Measurements from ENCODE around the gene INHA. TPM values are rescaled to one million over a fixed set of nuclear protein-coding genes. Genes with fewer than 3 reads are reported as not detected.

The INHA gene
- total RNA-seq, 1 experiment from 2014 or later, result 1.5 TPM

DNA sequence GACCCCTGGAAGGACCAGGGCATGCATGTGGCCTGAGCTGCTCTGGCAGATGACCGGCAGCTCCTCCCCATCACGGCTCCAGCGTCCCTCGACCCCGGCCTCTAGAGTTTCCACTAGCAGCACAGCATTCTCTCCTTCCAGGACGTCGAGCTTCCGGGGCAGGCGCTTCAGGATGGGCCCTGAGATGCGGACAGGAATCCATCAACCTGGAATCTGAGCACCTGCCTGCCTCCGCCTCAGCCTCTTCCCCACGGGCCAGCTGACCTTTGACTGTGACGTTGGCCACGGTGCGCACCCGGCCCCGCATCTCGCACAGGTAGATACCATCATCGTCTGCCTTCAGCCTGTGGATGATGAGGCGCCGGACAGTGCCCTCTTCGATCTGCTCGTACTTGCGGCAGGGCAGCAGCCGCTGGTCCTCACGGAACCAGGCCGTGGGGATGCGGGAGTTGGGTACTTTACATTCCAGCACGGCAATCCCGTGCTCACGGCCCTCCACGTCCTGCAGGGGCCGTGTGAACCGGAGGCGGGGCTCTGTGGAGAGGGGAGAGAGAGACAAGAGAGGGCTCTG, 4.2 kb upstream of the INHA start:
- POLR2A ChIA-PET (ENCODE audit: unreplicated experiment), result no interaction called here
- CTCF ChIA-PET, result no interaction called here

DNA sequence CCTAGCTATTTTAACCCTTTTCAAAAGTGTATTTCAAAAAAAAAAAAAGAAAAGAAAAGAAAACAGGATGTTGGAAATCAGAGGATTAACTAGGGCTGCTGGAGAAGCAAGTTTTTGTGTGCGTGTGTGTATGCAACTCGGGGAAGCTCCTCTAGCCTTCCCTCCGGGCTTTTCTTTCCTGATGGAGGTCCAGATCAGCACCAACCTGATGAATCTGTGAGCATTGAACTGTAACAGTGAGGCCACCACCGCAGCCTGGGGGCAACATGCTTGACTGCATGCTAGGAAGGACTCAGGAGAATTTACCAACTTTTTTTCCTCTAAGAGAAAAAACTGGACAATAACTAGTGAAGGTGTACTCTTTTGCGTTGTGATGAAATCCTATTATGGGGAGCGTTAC, 3.1 kb upstream of the INHA start:
- Histone ChIP-seq H3K4me2 (ENCODE audit: low read length) (peak overlapping the region; percentile 86; the same call in 1 of the 2 replicates), H3K9ac (ENCODE audit: low read length) (no peak overlapping the region), H3K4me1 (ENCODE audit: insufficient read depth, low read length) (peaks cover 24% of the 10 kb centered on the region), H3K27me3 (ENCODE audit: low read length) (no peaks in the 10 kb centered on the region), H3K4me3 (ENCODE audit: low read length) (no peak overlapping the region), H3K9me2 (replicated peaks; ENCODE audit: low read length) (no peaks in the 10 kb centered on the region), H4K20me1 (ENCODE audit: low read length) (no peaks in the 10 kb centered on the region), H2AFZ (ENCODE audit: low read length) (no peak overlapping the region), H3K79me2 (ENCODE audit: low read length) (peaks cover 20% of the 10 kb centered on the region), H3K9me3 (ENCODE audit: low read length) (no peaks in the 10 kb centered on the region), H3F3A (ENCODE audit: low read length, unreplicated experiment) (no peaks in the 10 kb centered on the region), H3K36me3 (ENCODE audit: low read depth, low read length) (no peaks in the 10 kb centered on the region; the same call in 1 of the 2 replicates), H3K27ac (ENCODE audit: low read length) (no peak overlapping the region)
- ATAC-seq, result no peak
- ChIA-PET CTCF (no interaction called here), POLR2A (ENCODE audit: unreplicated experiment) (no interaction called here)
- DNase-seq, result no peak
- intact Hi-C loops (cut with micrococcal nuclease), result no loop called here
- BruUV-seq (replicated peaks), result no TSS peak
- TF ChIP-seq EZH2phosphoT487 (IDR thresholded peaks at IDR 0.05; ENCODE audit: borderline replicate concordance, low read length) (no peak), EZH2 (IDR thresholded peaks at IDR 0.05; ENCODE audit: low read length, unreplicated experiment) (no peak), CTCF (conservative IDR thresholded peaks at IDR 0.05; ENCODE audit: low read depth, low read length) (no peak)

More for the DNA sequence above, 4.2 kb upstream of the INHA start:
- H3K4me1 ChIP-seq (ENCODE audit: insufficient read depth, low read length), result peaks cover 24% of the 10 kb centered on the region
- H3K27ac ChIP-seq (ENCODE audit: low read length), result no peak overlapping the region
- BruUV-seq (replicated peaks), result no TSS peak
- no peak overlapping the region for H3K9ac ChIP-seq (ENCODE audit: low read length)
- ATAC-seq (no peak), DNase-seq (no peak)
- peaks cover 20% of the 10 kb centered on the region for H3K79me2 ChIP-seq (ENCODE audit: low read length)
- intact Hi-C loops (cut with micrococcal nuclease), result no loop called here
- H3K9me3 ChIP-seq (ENCODE audit: low read length), result no peaks in the 10 kb centered on the region
- no peak overlapping the region for H3K4me2 ChIP-seq (ENCODE audit: low read length)
- no peaks in the 10 kb centered on the region; the same call in 1 of the 2 replicates for H3K36me3 ChIP-seq (ENCODE audit: low read depth, low read length)
- TF ChIP-seq EZH2phosphoT487 (IDR thresholded peaks at IDR 0.05; ENCODE audit: borderline replicate concordance, low read length), result no peak
- no peak for TF ChIP-seq CTCF (conservative IDR thresholded peaks at IDR 0.05; ENCODE audit: low read depth, low read length)
- TF ChIP-seq EZH2 (IDR thresholded peaks at IDR 0.05; ENCODE audit: low read length, unreplicated experiment), result no peak
- no peaks in the 10 kb centered on the region for H3K9me2 ChIP-seq (replicated peaks; ENCODE audit: low read length)
- H3F3A ChIP-seq (ENCODE audit: low read length, unreplicated experiment), result no peaks in the 10 kb centered on the region
- H3K27me3 ChIP-seq (ENCODE audit: low read length), result no peaks in the 10 kb centered on the region
- H3K4me3 ChIP-seq (ENCODE audit: low read length), result no peak overlapping the region
- no peaks in the 10 kb centered on the region for H4K20me1 ChIP-seq (ENCODE audit: low read length)
- no peak overlapping the region for H2AFZ ChIP-seq (ENCODE audit: low read length)

- Histone ChIP-seq H3K79me2 (ENCODE audit: low read length) (peaks cover 20% of the 10 kb centered on the region), H3F3A (ENCODE audit: low read length, unreplicated experiment) (no peaks in the 10 kb centered on the region), H3K9ac (ENCODE audit: low read length) (peak overlapping the region; percentile 74), H3K4me1 (ENCODE audit: insufficient read depth, low read length) (peaks cover 24% of the 10 kb centered on the region), H3K4me2 (ENCODE audit: low read length) (peak overlapping the region; percentile 86), H3K27me3 (ENCODE audit: low read length) (no peaks in the 10 kb centered on the region), H3K27ac (ENCODE audit: low read length) (no peak overlapping the region), H3K9me3 (ENCODE audit: low read length) (no peaks in the 10 kb centered on the region), H3K9me2 (replicated peaks; ENCODE audit: low read length) (no peaks in the 10 kb centered on the region), H3K36me3 (ENCODE audit: low read depth, low read length) (no peaks in the 10 kb centered on the region; the same call in 1 of the 2 replicates), H3K4me3 (ENCODE audit: low read length) (peak overlapping the region; percentile 72), H4K20me1 (ENCODE audit: low read length) (no peaks in the 10 kb centered on the region), H2AFZ (ENCODE audit: low read length) (0 out of 2 replicates have a peak overlapping the region, but pooled peaks have one; percentile 50)
- intact Hi-C loops (cut with micrococcal nuclease), result loop anchor here (2.0 kb wide), 1 partner anchor 73 kb away; no protein-coding TSS in a partner anchor
- TSS peak; percentile 36 for BruUV-seq (replicated peaks)
- ChIA-PET CTCF (no interaction called here), POLR2A (ENCODE audit: unreplicated experiment) (no interaction called here)
- TF ChIP-seq EZH2 (IDR thresholded peaks at IDR 0.05; ENCODE audit: low read length, unreplicated experiment) (no peak), CTCF (conservative IDR thresholded peaks at IDR 0.05; ENCODE audit: low read depth, low read length) (no peak), EZH2phosphoT487 (IDR thresholded peaks at IDR 0.05; ENCODE audit: borderline replicate concordance, low read length) (no peak)
- DNase-seq (no peak), ATAC-seq (no peak)
These were observed 2.5 kb upstream of the INHA start for GRCh38 chr2:219569635-219570034.
